HG03066 (cell line): ENCODE results near the gene RAB40A.

ENCODE experiments used
- ATAC-seq: cut with Tn5 transposase; IDR thresholded peaks from one replicate; pipeline ENCODE4 v1.9.1; 2021; ENCODE audit warnings: low read depth; ENCODE audit not compliant: unreplicated experiment

Gene RAB40A

DNA sequence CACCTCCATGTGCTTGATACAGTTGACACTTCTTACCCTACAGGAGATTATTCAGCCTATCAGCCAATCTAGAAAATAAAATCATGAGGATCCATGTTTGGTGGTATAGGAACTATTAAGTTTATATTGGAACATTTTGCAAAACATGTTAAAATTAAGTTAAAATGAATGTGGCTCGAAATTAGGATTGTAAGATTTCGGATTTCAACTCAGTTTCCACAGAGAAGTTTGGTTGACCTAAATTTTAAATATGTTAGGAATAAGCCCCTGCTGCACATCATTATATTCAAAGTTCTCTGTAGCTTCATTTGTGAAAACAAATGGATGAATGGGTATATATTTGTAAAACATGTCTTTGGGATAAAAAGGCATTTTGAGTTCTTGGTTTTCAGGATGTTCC is at the start of gene RAB40A:
RAB40A (minus strand) TSS at position 101 of the 400 bp plus-strand sequence. CDS start 18,733 bp downstream, outside the sequence.
- no peak for ATAC-seq

- ATAC-seq: peak; percentile 48
Observed at GRCh38 chrX:103565752-103566151, 46.5 kb upstream of the RAB40A start.

DNA sequence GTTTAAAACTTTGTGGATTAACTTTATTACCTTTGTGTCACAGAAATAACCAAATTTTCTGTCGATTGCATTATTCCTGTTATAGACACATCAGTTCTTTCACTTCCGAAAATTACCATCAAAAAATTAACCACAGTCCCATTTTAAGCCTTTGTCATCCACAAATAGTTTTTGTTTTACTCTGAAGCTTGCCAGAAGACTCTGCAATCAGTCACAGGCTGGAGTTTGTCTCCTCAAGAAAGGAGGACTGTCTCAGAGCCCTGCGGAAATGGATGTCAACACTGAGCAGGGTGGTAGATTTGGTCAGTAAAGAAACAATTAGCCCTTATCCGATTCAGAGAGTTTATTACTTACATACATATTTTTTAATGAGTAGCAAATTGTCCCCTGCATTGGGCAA is 45.9 kb upstream of the RAB40A start:
- peak; percentile 55 for ATAC-seq

DNA sequence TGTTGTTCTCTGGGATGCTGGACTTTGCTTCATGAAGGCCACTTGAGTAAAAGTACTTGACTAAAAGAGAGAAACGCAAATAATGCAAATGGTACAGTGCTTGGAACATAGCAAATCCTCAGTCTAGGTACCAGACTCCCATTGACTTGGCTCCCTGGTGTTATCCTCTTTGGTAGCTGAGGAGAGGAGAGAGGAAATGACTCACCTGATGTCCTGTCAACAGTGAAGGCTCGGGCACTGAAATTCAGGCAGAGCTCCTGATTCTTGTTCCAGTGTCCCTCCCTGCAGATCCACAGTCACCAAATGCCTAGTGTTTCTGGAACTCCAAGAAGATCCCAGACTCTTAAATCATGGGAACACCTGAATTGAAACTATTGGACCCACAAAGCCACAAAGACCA is 43.5 kb upstream of the RAB40A start:
- ATAC-seq: no peak

GRCh38 chrX:103560256-103560655 is 41.0 kb upstream of the RAB40A start:
- ATAC-seq: no peak

GRCh38 chrX:103556963-103557612 is 37.8 kb upstream of the RAB40A start:
- no peak for ATAC-seq

DNA sequence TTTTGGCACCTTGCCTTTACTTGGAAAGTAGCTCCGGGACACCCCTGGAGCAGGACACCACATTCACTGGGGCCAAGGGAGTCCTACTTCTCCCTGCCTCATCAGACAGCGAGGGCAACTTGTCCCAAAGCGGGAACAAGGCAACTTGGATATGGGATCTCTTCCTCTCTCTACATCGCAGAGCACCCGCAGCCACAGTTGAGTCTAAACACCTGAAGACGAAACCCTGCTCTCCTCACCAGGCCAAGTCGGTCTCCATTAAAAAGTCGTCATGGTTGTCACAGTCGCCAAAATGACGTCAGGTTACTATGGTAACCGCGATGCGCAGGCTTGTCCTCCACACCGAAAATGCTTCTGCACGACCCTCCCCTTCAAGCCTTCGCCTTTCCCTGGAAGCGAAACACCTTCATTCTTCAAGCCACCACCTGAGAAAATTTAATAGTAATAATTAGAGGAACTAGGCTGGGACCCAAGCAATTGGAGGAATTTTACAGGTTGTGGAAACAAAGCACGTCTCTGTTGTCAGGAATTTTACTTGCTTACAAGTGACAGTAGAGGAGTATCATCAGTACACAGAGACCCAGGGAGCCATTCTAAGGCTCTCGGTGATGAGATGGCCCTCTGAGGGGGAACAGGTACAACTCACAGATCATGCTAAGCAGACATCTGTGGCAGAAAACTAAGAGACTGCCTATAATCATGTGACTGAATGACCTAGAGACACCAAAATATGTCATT is 35.6 kb upstream of the RAB40A start:
- peak; percentile 95 for ATAC-seq

- no peak for ATAC-seq
Observed at GRCh38 chrX:103552236-103552635, 32.9 kb upstream of the RAB40A start.

DNA sequence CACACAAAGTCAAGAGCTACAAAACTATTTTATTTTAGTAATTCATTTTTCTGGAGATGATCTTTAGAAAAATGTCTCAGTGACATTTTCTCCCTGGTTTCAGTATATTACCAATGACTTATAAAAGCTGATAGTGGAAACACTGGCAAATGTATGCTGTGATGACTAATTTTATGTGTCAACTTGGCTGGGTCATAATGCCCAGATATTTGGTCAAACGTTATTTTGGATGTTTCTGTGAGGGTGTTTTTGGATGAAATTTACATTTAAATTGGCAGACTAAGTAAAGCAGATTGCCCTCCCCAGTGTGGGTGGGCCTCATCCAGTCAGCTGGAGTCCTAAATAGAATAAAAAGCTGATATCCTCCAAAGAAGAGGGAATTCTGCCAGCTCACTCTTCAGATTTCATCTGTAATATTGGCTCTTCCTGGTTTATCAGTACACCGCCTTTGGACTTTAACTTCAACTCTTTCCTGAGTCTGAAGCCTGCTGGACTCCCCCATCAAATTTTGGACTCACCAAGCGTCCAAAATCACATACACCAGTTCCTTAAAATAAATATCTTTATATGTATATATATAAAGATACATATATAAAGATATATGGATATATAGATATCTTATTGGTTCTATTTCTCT is 31.2 kb upstream of the RAB40A start:
- ATAC-seq: no peak

DNA sequence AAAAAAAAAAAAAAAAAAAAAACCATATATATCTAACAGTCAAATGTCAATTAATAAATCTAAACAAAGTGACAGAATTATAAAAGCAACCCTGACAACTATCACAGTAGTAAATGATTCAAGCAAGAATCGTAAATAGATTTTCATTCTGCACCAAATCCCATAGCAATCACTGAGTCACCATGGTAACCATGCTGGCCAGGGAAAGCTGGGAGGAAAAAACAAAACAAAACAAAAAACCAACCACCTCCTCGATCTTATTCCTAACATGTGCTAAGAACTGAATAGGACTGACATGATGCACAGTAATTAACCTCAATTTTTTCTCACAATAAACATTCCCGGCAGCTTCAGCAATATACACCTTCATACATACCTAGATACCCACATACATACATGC is 30.6 kb upstream of the RAB40A start:
- ATAC-seq: no peak

DNA sequence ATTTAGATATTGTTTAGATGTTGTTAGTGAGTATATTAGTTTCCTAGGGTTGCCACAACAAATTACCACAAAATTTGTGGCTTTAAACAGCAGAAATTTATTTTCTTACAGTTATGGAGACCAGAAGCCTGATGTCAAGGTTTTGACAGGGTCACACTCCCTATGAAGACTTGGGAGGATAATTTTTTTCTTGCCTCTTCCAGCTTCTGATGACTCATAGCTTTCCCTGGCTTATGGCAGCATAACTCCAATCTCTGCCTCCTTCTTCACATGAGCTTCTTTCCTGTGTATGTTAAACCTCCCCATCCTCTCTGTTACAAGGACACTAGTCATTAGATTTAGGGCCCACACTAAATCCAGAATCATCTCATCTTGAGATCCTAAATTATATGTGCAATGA is 20.9 kb upstream of the RAB40A start:
- no peak for ATAC-seq

GRCh38 chrX:103539695-103540094 is 20.4 kb upstream of the RAB40A start:
- ATAC-seq: no peak

DNA sequence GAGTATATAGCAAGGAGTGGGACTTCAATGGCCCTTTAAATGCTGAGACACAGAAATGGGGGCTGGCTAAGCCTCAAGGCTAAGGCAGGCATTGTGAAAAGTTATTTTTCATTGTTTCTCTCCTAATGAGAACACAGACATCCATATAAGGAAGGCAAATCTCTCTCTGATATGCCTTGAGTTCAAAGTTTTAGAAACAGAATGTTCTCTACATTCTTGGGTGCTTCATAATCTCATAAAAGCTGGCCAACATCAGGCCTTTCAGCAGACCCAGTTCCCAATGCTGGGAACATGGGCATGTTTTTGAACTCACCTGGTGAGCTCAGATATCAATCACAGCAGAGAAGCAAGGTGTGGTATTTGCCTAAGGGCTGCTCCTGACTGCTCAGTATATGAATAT is 19.4 kb upstream of the RAB40A start:
- ATAC-seq: no peak

- no peak for ATAC-seq
Observed at GRCh38 chrX:103537871-103538387, 18.6 kb upstream of the RAB40A start.

GRCh38 chrX:103536732-103537131 is 17.4 kb upstream of the RAB40A start:
- no peak for ATAC-seq

DNA sequence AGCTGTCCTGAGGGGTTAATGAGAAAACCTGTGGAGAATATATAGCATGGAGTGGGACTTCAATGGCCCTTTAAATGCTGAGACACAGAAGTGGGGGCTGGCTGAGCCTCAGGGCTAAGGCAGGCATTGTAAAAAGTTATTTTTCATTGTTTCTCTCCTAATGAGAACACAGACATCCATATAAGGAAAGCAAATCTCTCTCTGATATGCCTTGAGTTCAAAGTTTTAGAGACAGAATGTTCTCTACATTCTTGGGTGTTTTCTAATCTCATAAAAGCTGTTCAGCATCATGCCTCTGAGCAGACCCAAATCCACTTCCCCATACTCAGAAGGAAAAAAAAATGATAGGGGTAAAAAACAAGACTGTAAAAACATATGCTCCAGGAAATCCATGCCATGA is 16.8 kb upstream of the RAB40A start:
- no peak for ATAC-seq

- no peak for ATAC-seq
Observed at GRCh38 chrX:103535206-103535605, 15.9 kb upstream of the RAB40A start.

DNA sequence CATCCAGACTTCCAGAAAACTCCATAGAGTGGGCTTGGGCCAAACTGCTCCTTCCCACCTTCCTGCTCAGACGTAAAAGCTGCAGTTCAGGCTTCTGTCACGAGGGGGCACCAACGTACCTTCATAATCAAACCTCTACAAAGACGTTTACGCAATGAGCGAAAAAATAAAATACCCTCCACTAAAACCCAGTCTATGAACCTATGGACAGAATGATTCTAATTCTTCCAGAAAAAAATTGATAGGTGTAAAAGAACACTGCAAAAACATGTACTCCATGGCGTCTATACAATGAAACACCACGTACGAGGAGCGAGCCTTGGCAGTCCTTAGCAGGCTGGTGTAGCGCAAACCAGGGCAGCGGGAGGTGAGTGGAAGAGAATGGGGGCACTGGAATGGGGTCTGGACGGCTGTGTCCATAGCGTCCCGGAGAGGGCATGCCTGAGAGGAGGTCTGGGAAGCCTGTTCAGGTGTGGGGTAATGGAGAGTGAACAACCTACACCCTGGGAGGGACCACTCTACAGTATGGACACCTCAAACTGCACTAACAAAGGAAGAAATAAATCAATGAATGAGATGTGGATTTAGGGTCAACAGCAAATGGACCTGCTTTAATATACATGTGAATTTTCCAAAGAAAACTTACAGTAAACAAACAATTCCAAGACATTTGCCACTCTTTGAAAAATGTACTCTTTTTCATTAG is 14.4 kb upstream of the RAB40A start:
- peak; percentile 86 for ATAC-seq

DNA sequence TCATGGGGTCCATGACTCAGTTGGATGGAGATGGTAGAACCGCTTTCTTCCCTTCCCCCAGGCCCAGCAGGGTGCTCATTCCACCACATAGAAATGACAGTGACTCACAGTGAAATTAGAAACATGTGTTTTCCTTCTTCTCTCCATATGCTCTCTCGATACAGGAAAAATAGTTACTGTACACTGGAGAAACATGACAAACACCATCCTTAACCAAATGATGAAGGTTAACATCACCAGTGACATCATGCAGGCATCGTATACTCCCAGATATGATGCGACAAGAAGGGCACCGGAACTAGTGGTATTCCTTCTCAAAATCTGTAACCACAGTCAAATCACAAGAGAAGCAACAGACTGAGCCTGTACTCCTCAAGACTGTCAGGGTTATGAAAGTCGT is 11.7 kb upstream of the RAB40A start:
- ATAC-seq: no peak

DNA sequence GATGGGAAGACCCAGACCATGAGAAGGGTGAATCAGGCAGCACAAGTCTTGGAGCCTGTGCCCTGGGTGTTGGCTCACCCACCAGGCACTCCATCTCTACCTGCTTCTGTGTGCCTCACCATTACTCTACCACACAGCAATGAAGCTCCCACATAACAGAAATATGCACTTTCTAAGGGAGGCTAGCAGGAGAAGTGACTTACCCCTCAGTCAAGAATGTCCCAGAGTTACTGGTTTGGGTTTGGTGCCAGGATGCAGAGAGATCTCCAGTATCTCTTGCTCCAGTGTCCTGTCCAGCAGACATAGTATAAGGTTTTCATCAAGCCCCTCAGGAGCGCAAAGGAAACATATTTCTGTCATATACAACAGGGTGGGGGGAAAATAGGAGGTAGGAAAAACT is 11.3 kb upstream of the RAB40A start:
- ATAC-seq: no peak

DNA sequence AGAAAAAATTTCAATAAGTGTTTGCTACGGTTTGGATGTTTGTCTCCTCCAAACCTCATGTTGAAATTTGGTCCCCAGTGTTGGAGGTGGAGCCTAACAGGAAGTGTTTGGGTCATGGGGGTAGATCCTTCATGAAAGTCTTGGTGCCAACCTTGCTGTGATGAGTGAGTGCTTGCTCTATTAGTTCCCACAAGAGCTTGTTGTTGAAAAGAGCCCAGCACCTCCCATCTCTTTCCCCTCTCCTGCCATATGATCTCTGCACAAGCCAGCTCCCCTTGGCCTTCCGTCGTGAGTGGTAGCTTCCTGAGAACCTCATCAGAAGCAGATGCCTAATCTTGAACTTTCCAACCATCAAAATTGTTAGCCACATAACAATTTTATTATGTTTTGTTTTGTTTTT is 10.3 kb upstream of the RAB40A start:
- ATAC-seq: no peak
